NOMO-1 treated with dmso at 0.1 percent for 144 hours (cell line): ENCODE results near the gene STK25.
"Not testable (repeated sequence)": the region's sequence is repeated elsewhere in the genome, so short reads cannot be mapped to it uniquely, and the experiment has no call there.

Experiments used
- DNase-seq: peaks from one replicate; lab custom pipeline; 2025; ENCODE audit not compliant: unreplicated experiment; lab: John Stamatoyannopoulos, UW

The STK25 gene

DNA sequence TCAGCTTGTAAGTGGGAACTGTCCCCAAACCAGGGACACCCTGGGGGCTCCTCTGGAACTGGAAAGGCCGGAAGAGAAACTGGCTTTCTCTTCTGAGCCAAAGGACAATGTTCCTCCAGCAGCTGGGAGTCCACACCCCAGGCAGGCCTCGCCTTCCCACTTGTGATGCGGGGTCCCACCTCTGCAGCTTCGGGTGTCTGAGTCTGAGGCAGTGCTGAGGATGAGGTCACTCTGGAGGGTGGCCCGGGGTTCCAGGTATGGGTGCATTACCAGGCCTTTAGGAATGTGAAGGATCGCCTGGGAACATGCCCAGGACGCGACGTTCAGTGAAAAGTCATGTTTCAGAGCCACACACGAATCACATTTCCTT is 32.0 kb upstream of the STK25 start:
- no peak for DNase-seq

- DNase-seq = no peak
These were observed 31.4 kb upstream of the STK25 start for GRCh38 chr2:241539616-241540374.

DNA sequence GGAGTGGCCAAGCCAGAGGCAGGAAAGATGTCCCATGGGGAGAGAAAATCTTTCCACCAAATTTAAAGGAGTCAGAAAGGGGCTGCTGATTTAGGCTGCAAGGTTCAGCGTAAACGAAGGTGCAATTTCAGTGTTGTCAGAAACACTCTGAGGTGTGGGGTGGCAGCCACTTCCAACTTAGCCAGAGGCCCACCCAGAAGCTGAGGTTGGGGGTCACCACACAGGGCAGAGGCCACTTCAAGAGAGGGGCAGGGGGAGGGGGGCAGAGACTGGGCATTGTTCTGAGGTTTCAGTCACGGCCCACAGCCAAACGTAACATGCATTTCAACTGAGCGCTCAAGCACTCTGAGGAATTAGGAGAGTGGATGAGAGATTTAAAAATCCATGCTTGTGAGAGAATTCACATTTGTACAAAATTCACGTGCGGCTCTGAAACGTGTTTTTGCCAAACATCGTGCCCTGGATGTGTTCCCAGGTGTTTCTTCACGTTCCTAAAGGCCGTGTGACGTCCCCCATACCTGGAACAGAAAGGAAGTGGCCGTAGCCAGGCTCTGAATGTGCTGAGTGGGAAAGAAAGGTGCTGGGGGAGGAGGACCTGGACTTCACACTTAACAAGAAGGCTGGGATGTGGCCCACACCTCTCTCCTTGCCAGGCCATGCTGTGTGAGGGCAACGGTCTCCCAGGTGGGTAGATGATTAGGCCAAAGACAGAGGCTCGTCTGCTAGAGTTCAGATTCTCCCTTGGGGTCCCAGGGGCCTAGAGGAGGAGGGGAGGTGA is 30.6 kb upstream of the STK25 start:
- no peak for DNase-seq

DNA sequence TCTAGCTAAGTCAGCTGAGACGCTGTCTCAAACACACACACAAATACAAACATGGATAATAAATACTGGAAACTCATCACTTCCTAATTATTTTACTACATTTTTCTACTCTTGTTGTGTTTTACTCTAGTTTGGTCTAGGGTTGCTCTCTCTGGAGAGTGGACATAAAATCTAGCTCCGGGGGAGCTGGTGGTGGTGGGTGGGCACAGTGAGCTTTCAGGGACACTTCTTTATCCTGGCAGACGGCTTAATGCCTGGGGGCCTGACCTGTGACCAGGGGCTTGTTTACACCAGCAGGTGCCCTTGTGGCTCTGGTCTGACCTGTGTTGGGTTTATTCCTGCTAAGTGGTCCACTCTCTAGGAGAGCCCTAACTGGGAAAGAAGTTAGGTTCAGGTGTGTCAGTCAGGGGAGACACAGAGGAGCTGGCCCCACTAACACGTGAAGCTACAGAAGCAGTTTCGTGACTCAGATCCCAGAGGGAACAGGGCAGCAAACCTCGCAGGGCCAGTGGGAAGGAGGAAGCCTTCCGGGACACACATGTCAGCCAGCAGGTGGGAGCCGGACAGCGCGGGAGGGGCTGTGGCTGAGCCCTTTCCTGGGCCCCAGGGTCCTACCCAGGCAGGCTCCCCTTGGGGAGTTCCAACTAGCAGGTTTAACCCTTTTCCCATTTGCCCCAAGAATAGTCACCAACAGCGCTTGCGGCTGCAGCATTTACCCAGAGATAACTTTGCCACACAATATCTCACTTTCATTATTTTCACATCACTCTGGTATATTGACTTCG is 27.7 kb upstream of the STK25 start:
- no peak for DNase-seq

- no peak for DNase-seq
These were observed 26.5 kb upstream of the STK25 start for GRCh38 chr2:241534701-241535375.

DNA sequence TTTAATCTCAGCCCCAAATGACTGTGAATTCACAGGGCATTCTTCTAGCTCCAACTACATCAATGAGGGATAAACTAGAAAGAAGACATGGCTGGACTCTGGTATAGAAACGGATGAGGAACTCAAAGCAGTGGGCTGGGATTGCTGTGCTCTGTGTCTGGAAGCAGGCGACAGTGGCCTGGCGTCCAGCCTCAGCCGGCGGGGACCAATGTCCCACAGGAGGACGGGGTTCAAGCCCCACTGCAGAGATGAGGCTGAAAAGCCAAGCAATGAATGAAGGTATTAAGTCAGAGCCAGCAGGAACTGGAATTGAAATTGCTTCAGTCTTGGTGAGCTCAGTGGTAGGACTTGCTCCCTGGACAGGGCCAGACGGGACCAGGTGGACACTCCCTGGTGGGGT is 25.9 kb upstream of the STK25 start:
- no peak for DNase-seq

- DNase-seq = no peak
These were observed 24.6 kb upstream of the STK25 start for GRCh38 chr2:241532733-241533601.

GRCh38 chr2:241532168-241532567 is 23.8 kb upstream of the STK25 start:
- DNase-seq = no peak

GRCh38 chr2:241531161-241531722 is 22.9 kb upstream of the STK25 start:
- no peak for DNase-seq

- no peak for DNase-seq
These were observed 22.2 kb upstream of the STK25 start for GRCh38 chr2:241530571-241530970.

DNA sequence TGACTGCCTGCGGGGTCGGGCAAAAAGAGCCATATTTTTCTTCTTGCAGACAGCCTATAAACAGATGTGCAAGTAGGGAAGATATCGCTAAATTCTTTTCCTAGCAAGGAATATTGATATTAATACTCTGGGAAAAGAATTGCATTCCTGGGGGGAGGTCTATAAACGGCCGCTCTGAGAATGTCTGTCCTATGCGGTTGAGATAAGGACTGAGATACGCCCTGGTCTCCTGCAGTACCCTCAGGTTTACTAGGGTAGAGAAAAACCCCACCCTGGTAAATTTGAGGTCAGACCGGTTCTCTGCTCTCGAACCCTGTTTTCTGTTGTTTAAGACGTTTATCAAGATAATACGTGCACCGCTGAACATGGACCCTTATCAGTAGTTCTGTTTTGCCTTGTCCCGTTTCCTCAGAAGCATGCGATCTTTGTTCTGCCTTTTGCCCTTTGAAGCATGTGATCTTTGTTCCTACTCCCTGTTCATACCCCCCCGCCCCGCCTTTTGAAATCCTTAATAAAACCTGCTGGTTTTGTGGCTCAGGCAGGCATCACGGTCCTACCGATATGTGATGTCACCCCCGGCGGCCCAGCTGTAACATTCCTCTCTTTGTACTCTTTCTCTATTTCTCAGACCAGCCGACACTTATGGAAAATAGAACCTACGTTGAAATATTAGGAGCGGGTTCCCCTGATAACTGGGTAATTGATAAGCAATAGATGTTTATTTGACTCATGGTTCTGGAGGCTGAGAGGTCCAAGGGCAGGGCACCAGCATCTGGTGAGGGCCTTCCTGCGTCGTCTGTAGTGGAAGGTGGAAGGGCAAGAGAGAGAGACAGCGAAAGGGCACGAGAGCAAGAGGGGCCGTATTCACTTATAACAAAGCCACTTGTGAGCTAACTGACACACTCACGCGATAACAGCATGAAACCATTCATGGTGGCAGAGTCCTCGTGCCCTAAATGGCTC is 17.7 kb upstream of the STK25 start:
- not testable (repeated sequence) for DNase-seq

DNA sequence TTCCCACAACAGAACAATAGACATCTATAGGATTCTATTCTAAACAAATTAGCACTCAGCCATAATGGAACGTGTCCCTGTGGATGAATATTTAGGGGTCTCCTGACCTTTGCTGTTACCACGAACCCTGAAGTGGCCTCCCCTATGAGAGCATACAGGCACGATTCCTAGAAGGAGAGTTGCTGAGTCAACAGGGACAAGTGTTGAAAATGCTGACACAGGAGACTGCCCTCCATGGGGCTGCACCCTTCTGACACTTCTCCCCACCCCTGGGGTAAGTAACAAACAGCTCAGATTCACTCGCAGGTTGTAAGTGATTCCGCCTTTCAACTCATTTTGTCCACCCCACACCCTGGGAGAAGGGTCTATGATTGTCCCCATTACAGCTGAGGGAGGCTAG is 14.1 kb upstream of the STK25 start:
- DNase-seq = no peak

GRCh38 chr2:241519669-241520068 is 11.3 kb upstream of the STK25 start:
- no peak for DNase-seq

DNA sequence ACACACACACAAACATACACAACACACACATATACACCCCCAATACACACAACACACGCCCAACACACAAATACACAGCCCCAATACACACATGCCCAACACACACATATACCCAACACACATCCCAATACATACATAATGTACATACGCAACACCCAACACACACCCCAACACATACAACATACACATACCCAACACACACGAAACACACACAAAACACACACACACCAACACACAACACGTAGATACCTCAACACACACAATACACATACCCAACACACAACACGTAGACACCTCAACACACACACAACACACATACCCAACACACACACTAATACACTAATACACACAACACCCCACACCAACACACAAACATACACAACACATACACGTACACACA is 8.9 kb upstream of the STK25 start:
- no peak for DNase-seq

- DNase-seq = no peak
These were observed 8.2 kb upstream of the STK25 start for GRCh38 chr2:241516520-241516965.

DNA sequence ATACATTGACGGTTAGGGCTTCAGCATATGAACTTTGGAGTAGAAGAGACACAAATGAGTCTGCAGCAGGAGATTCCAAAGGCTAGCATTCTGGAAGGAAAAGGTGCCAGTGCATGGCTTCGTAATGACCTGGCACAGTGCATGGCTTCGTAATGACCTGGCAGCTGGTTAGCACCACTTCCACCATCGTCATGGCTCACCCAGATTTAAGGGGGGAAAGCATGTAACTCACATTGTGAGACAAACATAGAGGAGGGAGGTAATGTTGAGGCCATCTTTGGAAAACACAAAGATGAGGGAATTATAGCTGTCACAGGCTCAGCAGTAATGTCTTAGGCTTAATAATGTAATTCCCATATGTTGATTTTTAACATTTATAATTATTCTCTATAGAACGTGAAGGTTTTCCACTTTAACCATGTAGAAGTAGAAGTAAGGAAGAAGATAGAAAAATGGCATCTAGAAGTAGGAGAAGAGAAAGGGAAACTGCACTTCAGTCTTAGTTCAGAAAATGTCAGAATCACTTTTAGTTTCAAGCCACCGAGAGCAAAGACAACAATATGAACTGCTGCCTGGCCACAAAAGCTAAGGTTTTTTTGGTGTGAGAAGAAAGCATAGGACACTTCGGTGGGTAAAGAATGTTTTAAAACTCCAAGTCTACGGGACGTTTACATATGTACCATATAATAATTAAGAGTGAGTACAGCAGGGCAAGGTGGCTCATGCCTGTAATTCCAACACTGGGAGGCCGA is 6.8 kb upstream of the STK25 start:
- no peak for DNase-seq

GRCh38 chr2:241514553-241514952 is 6.2 kb upstream of the STK25 start:
- DNase-seq = no peak
